H9 (cell line): ENCODE results near the gene HAT1. TPM values are rescaled to one million over a fixed set of nuclear protein-coding genes. Genes with fewer than 3 reads are reported as not detected.
"Not testable (repeated sequence)": the region's sequence is repeated elsewhere in the genome, so short reads cannot be mapped to it uniquely, and the experiment has no call there.

ENCODE experiments used
- DNase-seq: peaks from one replicate; pipeline ENCODE4 v3.0.0-alpha.2; 2017
- H2AFZ ChIP-seq: one replicate; pipeline ENCODE4 v1.6.1; 2013; ENCODE audit warnings: mild to moderate bottlenecking, low read length, control low read depth, moderate library complexity
- H2AK5ac ChIP-seq: 2 replicates; pipeline ENCODE4 v1.6.1; 2013; ENCODE audit warnings: low read length, control low read depth, mixed read lengths; ENCODE audit not compliant: insufficient read length
- H2BK120ac ChIP-seq: one replicate; pipeline ENCODE4 v1.6.1; 2013; ENCODE audit warnings: low read depth, mild to moderate bottlenecking, low read length, control low read depth, inconsistent platforms; ENCODE audit not compliant: poor library complexity, severe bottlenecking
- H2BK12ac ChIP-seq: 2 replicates; pipeline ENCODE4 v1.6.1; 2013; ENCODE audit warnings: low read length, control low read depth, mixed read lengths, low read depth; ENCODE audit not compliant: insufficient read length
- H2BK15ac ChIP-seq: 2 replicates; pipeline ENCODE4 v1.6.1; 2013; ENCODE audit warnings: low read depth, low read length, control low read depth
- H2BK20ac ChIP-seq: one replicate; pipeline ENCODE4 v1.6.1; 2013; ENCODE audit warnings: low read depth, mild to moderate bottlenecking, low read length, control low read depth, inconsistent platforms; ENCODE audit not compliant: poor library complexity, severe bottlenecking
- H2BK5ac ChIP-seq: 2 replicates; pipeline ENCODE4 v1.6.1; 2013; ENCODE audit warnings: low read length, control low read depth, mixed read lengths; ENCODE audit not compliant: insufficient read length
- H3K14ac ChIP-seq: 2 replicates; pipeline ENCODE4 v1.6.1; 2013; ENCODE audit warnings: low read length, control low read depth; ENCODE audit not compliant: insufficient read depth
- H3K18ac ChIP-seq: 2 replicates; pipeline ENCODE4 v1.6.1; 2013; ENCODE audit warnings: low read depth, mild to moderate bottlenecking, mixed read lengths, low read length, control low read depth; ENCODE audit not compliant: insufficient read length
- H3K23ac ChIP-seq: 2 replicates; pipeline ENCODE4 v1.6.1; 2013; ENCODE audit warnings: low read length, control low read depth, mixed read lengths, low read depth; ENCODE audit not compliant: insufficient read length
- H3K23me2 ChIP-seq: 2 replicates; pipeline ENCODE4 v1.6.1; 2013; ENCODE audit warnings: low read depth, mild to moderate bottlenecking, mixed read lengths, low read length, control low read depth; ENCODE audit not compliant: insufficient read length, poor library complexity, severe bottlenecking
- H3K27ac ChIP-seq: 2 replicates; pipeline ENCODE4 v1.5.1; 2013; ENCODE audit warnings: low read length, control low read depth, mixed read lengths, low read depth; ENCODE audit not compliant: insufficient read length
- H3K27me3 ChIP-seq: 2 replicates; pipeline ENCODE4 v1.6.1; 2013; ENCODE audit warnings: low read length, control low read depth, inconsistent platforms; ENCODE audit not compliant: insufficient read depth
- H3K4ac ChIP-seq: 2 replicates; pipeline ENCODE4 v1.6.1; 2013; ENCODE audit warnings: low read depth, mild to moderate bottlenecking, control low read depth, inconsistent platforms, low read length, moderate library complexity
- H3K4me1 ChIP-seq: 2 replicates; pipeline ENCODE4 v1.6.1; 2013; ENCODE audit warnings: low read length, control low read depth, inconsistent platforms; ENCODE audit not compliant: insufficient read depth
- H3K4me2 ChIP-seq: 2 replicates; pipeline ENCODE4 v1.6.1; 2013; ENCODE audit warnings: low read length, control low read depth, mixed read lengths; ENCODE audit not compliant: insufficient read length, insufficient read depth
- H3K56ac ChIP-seq: 2 replicates; pipeline ENCODE4 v1.6.1; 2013; ENCODE audit warnings: low read depth, mild to moderate bottlenecking, mixed read lengths, low read length, control low read depth; ENCODE audit not compliant: insufficient read length
- H3K79me1 ChIP-seq: 2 replicates; pipeline ENCODE4 v1.6.1; 2013; ENCODE audit warnings: low read depth, mild to moderate bottlenecking, moderate library complexity, low read length, control low read depth, inconsistent platforms; ENCODE audit not compliant: insufficient read depth, poor library complexity, severe bottlenecking
- H3K79me2 ChIP-seq: 2 replicates; pipeline ENCODE4 v1.6.1; 2013; ENCODE audit warnings: low read length, control low read depth, inconsistent platforms; ENCODE audit not compliant: insufficient read depth
- H3K9ac ChIP-seq: 2 replicates; pipeline ENCODE4 v1.6.1; 2013; ENCODE audit warnings: low read length, control low read depth, mixed read lengths; ENCODE audit not compliant: insufficient read length; ENCODE audit errors: extremely low read depth
- H3K9me3 ChIP-seq: one replicate; pipeline ENCODE4 v1.6.1; 2013; ENCODE audit warnings: low read depth, low read length, inconsistent platforms; ENCODE audit not compliant: control insufficient read depth
- H3T11ph ChIP-seq: one replicate; pipeline ENCODE4 v1.6.1; 2013; ENCODE audit warnings: mild to moderate bottlenecking, low read length, control low read depth, inconsistent platforms
- H4K20me1 ChIP-seq: one replicate; pipeline ENCODE4 v1.6.1; 2013; ENCODE audit not compliant: control insufficient read depth, insufficient read length, insufficient read depth
- H4K5ac ChIP-seq: 2 replicates; pipeline ENCODE4 v1.6.1; 2013; ENCODE audit warnings: low read depth, mild to moderate bottlenecking, mixed read lengths, low read length, control low read depth; ENCODE audit not compliant: insufficient read length
- H4K8ac ChIP-seq: replicated peaks from 2 replicates; pipeline ENCODE4 v1.6.1; 2013; ENCODE audit warnings: low read length, control low read depth, mixed read lengths, low read depth; ENCODE audit not compliant: insufficient read length
- H4K91ac ChIP-seq: 2 replicates; pipeline ENCODE4 v1.6.1; 2013; ENCODE audit warnings: low read depth, mild to moderate bottlenecking, moderate library complexity, mixed read lengths, low read length, control low read depth; ENCODE audit not compliant: insufficient read length
- H3K27ac Mint-ChIP-seq, 3 experiments: 2 replicates in 2 of 3; 3 replicates in 1 of 3; pipeline ENCODE4 v1.8.0; 2020 to 2021; ENCODE audit warnings: mixed read lengths in 3 of 3, mild to moderate bottlenecking in 1 of 3, moderate library complexity in 1 of 3
- H3K27me3 Mint-ChIP-seq: 2 replicates; pipeline ENCODE4 v1.8.0; 2021; ENCODE audit warnings: low read depth, mild to moderate bottlenecking, moderate library complexity, mixed read lengths
- H3K36me3 Mint-ChIP-seq, 3 experiments: 2 replicates in 2 of 3; 3 replicates in 1 of 3; pipeline ENCODE4 v1.8.0; 2020 to 2021; ENCODE audit warnings: low read depth in 3 of 3, mixed read lengths in 3 of 3; ENCODE audit not compliant: insufficient read depth in 1 of 3
- H3K4me1 Mint-ChIP-seq, 2 experiments: 2 replicates each; pipeline ENCODE4 v1.8.0; 2020; ENCODE audit warnings: mixed read lengths in 2 of 2
- H3K4me3 Mint-ChIP-seq, 2 experiments: 2 replicates in 1 of 2; 3 replicates in 1 of 2; pipeline ENCODE4 v1.8.0; 2020 to 2021; ENCODE audit warnings: mild to moderate bottlenecking in 2 of 2, mixed read lengths in 2 of 2, moderate library complexity in 1 of 2
- H3K9me3 Mint-ChIP-seq, 2 experiments: 2 replicates in 1 of 2; 3 replicates in 1 of 2; pipeline ENCODE4 v1.8.0; 2020; ENCODE audit warnings: mild to moderate bottlenecking in 2 of 2, mixed read lengths in 2 of 2, moderate library complexity in 1 of 2
- CTCF ChIP-seq: fragments of 200-600 bp; sonication (generic); conservative IDR thresholded peaks from 3 replicates; pipeline ENCODE4 v1.8.0; 2021; ENCODE audit warnings: antibody characterized with exemption, mild to moderate bottlenecking
- WGBS: extraction: QIAGEN DNeasy Blood & Tissue Kit; methylation state at CpG from one replicate; pipeline ENCODE4 v1.1.7; 2013; ENCODE audit warnings: missing lambda C conversion rate, low lambda C conversion rate, mixed read lengths; ENCODE audit not compliant: insufficient read length; ENCODE audit errors: extremely low coverage; 5-methylcytosine and 5-hydroxymethylcytosine counted together
- total RNA-seq: library from RNA; stranded (reverse); gene quantifications from 2 replicates; pipeline ENCODE4 v1.2.1, GENCODE V29; 2021

The HAT1 gene
- total RNA-seq, 1 experiment from 2014 or later: 73.0 TPM

- H3K4me2 ChIP-seq: no peak overlapping the region
- H3K4me1 Mint-ChIP-seq: peaks cover 15 to 16% of the 10 kb centered on the region in 2 experiments
- H3K9me3 ChIP-seq: no peaks in the 10 kb centered on the region
- H3K79me2 ChIP-seq: no peaks in the 10 kb centered on the region
- no peaks in the 10 kb centered on the region for H3K79me1 ChIP-seq
- no peaks in the 10 kb centered on the region for H3K4me1 ChIP-seq
- H2BK15ac ChIP-seq: no peak overlapping the region
- no peaks in the 10 kb centered on the region for H3K9me3 Mint-ChIP-seq
- no peak overlapping the region for H2BK12ac ChIP-seq
- no peaks in the 10 kb centered on the region for H3K27me3 ChIP-seq
- no peak overlapping the region for H3T11ph ChIP-seq
- DNase-seq: no peak
- H3K9ac ChIP-seq: no peak overlapping the region
- no CpG with 5 or more reads among the region's 5 CpGs for WGBS
- H3K27me3 Mint-ChIP-seq: peaks cover 22% of the 10 kb centered on the region
- H3K56ac ChIP-seq: no peak overlapping the region
- H2BK20ac ChIP-seq: no peak overlapping the region
- no peak overlapping the region for H3K4me3 Mint-ChIP-seq
- H3K36me3 Mint-ChIP-seq: no peaks in the 10 kb centered on the region
- H3K4ac ChIP-seq: no peak overlapping the region
- H3K27ac Mint-ChIP-seq: no peak overlapping the region
- H3K23ac ChIP-seq: no peak overlapping the region
- H2BK5ac ChIP-seq: no peak overlapping the region
- no peak overlapping the region for H3K14ac ChIP-seq
- no peak overlapping the region for H2AFZ ChIP-seq
- no peak overlapping the region for H2AK5ac ChIP-seq
- no peak overlapping the region for H2BK120ac ChIP-seq
- H3K27ac ChIP-seq: no peak overlapping the region
- no peaks in the 10 kb centered on the region for H4K20me1 ChIP-seq
- no peak overlapping the region for H4K8ac ChIP-seq
- H3K18ac ChIP-seq: no peak overlapping the region
- H4K5ac ChIP-seq: no peak overlapping the region
- no peak overlapping the region for H4K91ac ChIP-seq
- TF ChIP-seq CTCF: no peak
- no peaks in the 10 kb centered on the region for H3K23me2 ChIP-seq
Observed at GRCh38 chr2:171996021-171996420, 73.8 kb downstream of the HAT1 start.

GRCh38 chr2:171997031-171997430, 74.8 kb downstream of the HAT1 start:
- H2BK120ac ChIP-seq, H3K18ac ChIP-seq, H3K4me1 ChIP-seq, H3K9me3 Mint-ChIP-seq, H3K79me2 ChIP-seq, H2BK20ac ChIP-seq, H2BK15ac ChIP-seq, H3K27me3 ChIP-seq, H3K27ac ChIP-seq, H3K14ac ChIP-seq, DNase-seq, H3K27ac Mint-ChIP-seq, H3K4me2 ChIP-seq, H3K4ac ChIP-seq, H3K23me2 ChIP-seq, H3K79me1 ChIP-seq, H2BK5ac ChIP-seq, H3T11ph ChIP-seq, H2AK5ac ChIP-seq, H2AFZ ChIP-seq, H3K56ac ChIP-seq, H3K36me3 Mint-ChIP-seq, H3K4me3 Mint-ChIP-seq, H4K8ac ChIP-seq, H4K5ac ChIP-seq, H2BK12ac ChIP-seq, H3K23ac ChIP-seq, H3K9me3 ChIP-seq, H4K20me1 ChIP-seq, H3K9ac ChIP-seq, H4K91ac ChIP-seq: not testable (repeated sequence)
- WGBS: no CpG with 5 or more reads among the region's 5 CpGs
- H3K27me3 Mint-ChIP-seq: peaks cover 22% of the 10 kb centered on the region
- H3K4me1 Mint-ChIP-seq: peaks cover 16% of the 10 kb centered on the region in 2 experiments
